Brain microvascular endothelial cell (primary cell): Measurements from ENCODE around the gene SLC38A8.

Source experiments
- DNase-seq: peaks from one replicate; pipeline ENCODE4 v3.0.0-alpha.2; 2020
- H3K27ac ChIP-seq: fragments of 250-450 bp; sonication (Bioruptor Pico); 2 replicates; pipeline ENCODE4 v1.5.1; 2020; ENCODE audit warnings: mild to moderate bottlenecking, moderate library complexity
- H3K27me3 ChIP-seq: fragments of 250-450 bp; sonication (Bioruptor Pico); replicated peaks from 2 replicates; pipeline ENCODE4 v1.5.1; 2020; ENCODE audit warnings: mild to moderate bottlenecking
- H3K36me3 ChIP-seq: fragments of 250-450 bp; sonication (Bioruptor Pico); replicated peaks from 2 replicates; pipeline ENCODE4 v1.5.1; 2020; ENCODE audit warnings: mild to moderate bottlenecking
- H3K4me3 ChIP-seq: 2 replicates; pipeline ENCODE4 v1.5.1; 2011; ENCODE audit warnings: low read depth, mild to moderate bottlenecking, control low read depth, low read length, moderate library complexity
- in situ Hi-C: cut with HindIII; loops from 2 replicates; pipeline ENCODE4 v1.10.0; 2017; ENCODE audit warnings: low sequenced_read_pairs, low pct_ligation_motif_present
- TF ChIP-seq, protein P1 (sequence below): IDR thresholded peaks from 2 replicates; pipeline ENCODE4 v1.5.1; 2011; ENCODE audit warnings: low read depth, mild to moderate bottlenecking, moderate library complexity, low read length, control low read depth, inconsistent platforms; ENCODE audit errors: missing control alignments

Gene SLC38A8

DNA sequence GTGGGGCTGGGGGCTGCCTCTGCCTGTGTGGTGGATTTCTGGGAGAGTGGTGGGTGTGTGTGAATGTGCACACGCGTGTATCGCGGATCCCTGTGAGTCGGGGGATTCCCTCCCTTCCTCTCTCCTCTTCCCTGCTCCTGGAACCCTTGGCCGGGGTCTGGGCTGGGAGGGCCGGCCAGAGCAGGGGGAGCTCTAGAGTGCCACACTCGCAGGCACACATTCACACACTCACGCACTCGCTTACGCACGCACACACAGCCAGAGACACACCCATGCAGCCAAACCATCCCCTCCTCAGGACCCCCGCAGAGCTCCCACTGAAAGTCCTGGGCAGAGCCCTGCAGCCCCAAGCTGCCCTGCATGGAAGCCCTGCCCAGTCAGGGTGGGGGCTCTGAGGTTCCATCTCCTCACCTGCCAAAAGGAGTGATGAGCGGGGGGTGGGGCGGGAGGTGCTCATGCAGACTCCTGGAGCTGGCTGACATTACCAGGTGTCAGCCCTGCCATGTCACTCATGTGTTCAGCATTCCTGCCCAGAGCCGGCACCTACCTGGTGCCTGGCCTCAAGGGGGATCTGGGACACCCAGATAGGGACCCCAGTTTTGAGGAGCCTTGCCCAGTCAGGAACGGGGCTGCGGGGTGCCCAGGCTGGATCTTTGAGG is 72.7 kb downstream of the SLC38A8 start:
- TF ChIP-seq, protein P1, sequence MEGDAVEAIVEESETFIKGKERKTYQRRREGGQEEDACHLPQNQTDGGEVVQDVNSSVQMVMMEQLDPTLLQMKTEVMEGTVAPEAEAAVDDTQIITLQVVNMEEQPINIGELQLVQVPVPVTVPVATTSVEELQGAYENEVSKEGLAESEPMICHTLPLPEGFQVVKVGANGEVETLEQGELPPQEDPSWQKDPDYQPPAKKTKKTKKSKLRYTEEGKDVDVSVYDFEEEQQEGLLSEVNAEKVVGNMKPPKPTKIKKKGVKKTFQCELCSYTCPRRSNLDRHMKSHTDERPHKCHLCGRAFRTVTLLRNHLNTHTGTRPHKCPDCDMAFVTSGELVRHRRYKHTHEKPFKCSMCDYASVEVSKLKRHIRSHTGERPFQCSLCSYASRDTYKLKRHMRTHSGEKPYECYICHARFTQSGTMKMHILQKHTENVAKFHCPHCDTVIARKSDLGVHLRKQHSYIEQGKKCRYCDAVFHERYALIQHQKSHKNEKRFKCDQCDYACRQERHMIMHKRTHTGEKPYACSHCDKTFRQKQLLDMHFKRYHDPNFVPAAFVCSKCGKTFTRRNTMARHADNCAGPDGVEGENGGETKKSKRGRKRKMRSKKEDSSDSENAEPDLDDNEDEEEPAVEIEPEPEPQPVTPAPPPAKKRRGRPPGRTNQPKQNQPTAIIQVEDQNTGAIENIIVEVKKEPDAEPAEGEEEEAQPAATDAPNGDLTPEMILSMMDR = no peak
- Histone ChIP-seq H3K27me3 (peaks cover 12% of the 10 kb centered on the region), H3K36me3 (no peaks in the 10 kb centered on the region), H3K4me3 (no peak overlapping the region), H3K27ac (no peak overlapping the region)
- DNase-seq = no peak
- in situ Hi-C loops = no loop called here

DNA sequence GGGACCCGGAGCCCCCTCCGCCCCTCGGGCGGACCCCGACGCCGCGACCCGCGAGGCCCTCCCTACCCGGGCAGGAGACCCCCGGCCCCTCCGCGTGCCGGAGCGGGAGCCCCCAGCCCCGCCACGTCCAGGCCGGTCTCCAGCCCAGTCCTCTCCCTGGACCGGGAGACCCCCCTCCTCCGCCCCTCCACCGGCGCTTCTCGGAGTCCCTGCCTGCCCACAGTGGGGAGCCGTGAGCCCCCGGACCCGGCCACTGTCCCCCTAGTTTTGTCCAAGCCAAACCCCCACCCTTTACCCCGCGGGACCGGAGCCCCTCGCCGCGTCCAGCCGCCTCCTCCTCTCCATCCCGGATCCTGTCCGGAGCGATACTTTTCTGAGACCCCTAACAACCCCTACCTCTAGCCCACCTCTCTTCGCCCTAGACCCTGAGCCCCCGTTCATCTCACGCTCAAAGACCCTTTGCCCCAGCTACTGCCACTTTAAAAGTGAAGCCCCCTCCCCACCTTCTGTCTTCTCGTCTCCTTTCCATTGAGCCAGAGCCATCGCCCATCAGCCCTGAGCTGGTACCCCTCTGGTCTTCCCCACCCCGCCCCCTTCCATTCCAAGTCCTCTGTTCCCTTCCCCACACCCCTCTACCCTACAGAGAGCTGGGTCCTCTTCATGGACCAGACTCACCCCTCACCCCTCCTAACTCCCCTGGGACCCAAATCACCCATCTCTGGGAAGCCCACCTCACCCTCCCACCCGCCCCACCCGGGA is 73.5 kb downstream of the SLC38A8 start:
- Histone ChIP-seq H3K36me3 (no peaks in the 10 kb centered on the region), H3K27ac (no peak overlapping the region), H3K27me3 (peaks cover 12% of the 10 kb centered on the region), H3K4me3 (no peak overlapping the region)
- TF ChIP-seq, protein P1 = no peak
- in situ Hi-C loops = no loop called here
- no peak for DNase-seq

DNA sequence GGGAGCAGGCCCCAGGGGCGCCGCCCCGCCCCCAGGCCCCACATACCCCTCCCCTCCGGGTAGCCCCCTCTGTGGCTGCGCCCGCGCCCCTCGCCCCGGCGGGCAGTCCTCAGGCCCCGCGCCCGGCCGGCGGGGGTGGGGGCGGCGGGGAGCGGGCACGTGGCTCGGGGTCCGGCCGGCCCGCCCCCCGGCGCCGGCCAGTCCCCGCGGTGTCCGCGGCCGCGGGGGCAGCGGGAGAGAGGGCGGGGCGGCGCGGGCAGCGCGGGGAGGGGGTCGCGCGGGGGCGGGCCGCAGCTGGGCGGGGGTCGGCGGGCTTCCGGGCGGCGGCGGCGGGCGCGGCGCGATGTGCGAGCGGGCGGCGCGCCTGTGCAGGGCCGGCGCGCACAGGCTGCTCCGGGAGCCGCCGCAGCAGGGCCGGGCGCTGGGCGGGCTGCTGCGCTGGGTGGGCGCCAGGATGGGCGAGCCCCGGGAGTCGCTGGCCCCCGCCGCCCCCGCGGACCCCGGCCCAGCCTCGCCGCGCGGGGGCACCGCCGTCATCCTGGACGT is 74.2 kb downstream of the SLC38A8 start:
- in situ Hi-C loops = no loop called here
- DNase-seq = no peak
- Histone ChIP-seq H3K27me3 (peaks cover 12% of the 10 kb centered on the region), H3K36me3 (no peaks in the 10 kb centered on the region), H3K4me3 (peak overlapping the region; percentile 15), H3K27ac (no peak overlapping the region)
- TF ChIP-seq, protein P1 = no peak

DNA sequence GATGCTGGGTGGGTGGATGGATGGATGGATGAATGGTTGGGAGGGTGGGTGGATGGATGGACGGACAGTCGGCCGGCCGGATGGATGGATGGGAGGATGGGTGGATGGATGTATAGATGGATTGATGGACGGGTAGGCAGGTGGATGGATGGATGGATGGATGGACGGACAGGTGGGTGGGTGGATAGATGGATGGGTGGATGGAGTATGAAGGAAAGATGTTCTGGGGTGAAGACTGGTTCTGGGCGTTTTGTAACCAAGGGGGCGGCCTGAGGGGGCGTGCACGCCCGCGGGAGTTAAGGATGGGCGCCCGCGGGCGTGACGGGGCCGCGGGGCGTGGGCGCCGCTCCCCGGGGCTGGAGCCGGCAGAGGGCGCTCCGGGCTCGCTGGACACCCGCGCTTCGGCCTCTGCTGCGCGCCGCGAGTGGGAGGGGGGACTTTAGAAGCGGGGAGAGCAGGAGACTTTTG is 74.7 kb downstream of the SLC38A8 start, which contains the start of gene NECAB2:
Gene NECAB2, plus strand, starts transcription at position 407 of the 468 bp plus-strand sequence. CDS start 405 bp downstream, outside the sequence.
- TF ChIP-seq, protein P1 = peak; percentile 46
- Histone ChIP-seq H3K36me3 (no peaks in the 10 kb centered on the region), H3K4me3 (peak within 1 kb of the TSS; percentile 15), H3K27ac (no peak within 1 kb of the TSS), H3K27me3 (peaks cover 12% of the 10 kb centered on the region)
- no peak for DNase-seq
- in situ Hi-C loops = no loop called here

DNA sequence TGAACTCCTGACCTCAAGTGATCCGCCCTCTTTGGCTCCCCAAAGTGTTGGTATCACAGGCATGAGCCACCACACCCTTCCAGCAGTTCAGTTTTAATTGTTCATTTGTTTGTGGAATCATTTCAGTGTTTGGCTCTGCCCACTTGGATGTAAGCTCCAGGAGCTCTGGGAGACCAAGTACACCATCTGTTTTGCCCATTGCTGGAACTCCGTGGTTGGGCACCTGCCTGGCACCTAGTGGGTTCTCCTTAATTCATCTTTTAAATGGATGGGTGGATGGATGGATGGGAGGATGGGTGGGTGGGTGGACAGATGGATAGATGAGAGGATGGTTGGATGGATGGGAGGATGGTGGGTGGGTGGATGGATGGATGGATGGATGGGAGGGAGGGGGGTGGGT is 75.5 kb downstream of the SLC38A8 start:
- in situ Hi-C loops = no loop called here
- no peak for DNase-seq

More for the DNA sequence above, 75.5 kb downstream of the SLC38A8 start:
- H3K27ac ChIP-seq = no peak overlapping the region
- peaks cover 2% of the 10 kb centered on the region for H3K36me3 ChIP-seq
- TF ChIP-seq, protein P1 = no peak
- peaks cover 12% of the 10 kb centered on the region for H3K27me3 ChIP-seq
- no peak overlapping the region for H3K4me3 ChIP-seq
